Fibroblast of lung (primary cell): Measurements from ENCODE around the gene KMT2E. TPM values are rescaled to one million over a fixed set of nuclear protein-coding genes. Genes with fewer than 3 reads are reported as not detected.

ENCODE experiments used
- DNase-seq, 2 donors: peaks; one replicate each; pipeline versions ENCODE4 v3.0.0 to v3.0.0-alpha.2; 2010; ENCODE audit warnings: low read depth in 2 of 2
- H2AFZ ChIP-seq: 2 replicates; pipeline ENCODE4 v1.5.1; 2012; ENCODE audit warnings: low read length, control low read depth, inconsistent platforms
- H3K27ac ChIP-seq: 2 replicates; pipeline ENCODE4 v1.5.1; 2011; ENCODE audit warnings: low read length, control low read depth; ENCODE audit not compliant: insufficient read depth
- H3K27me3 ChIP-seq: 2 replicates; pipeline ENCODE4 v1.5.1; 2011; ENCODE audit warnings: mild to moderate bottlenecking, low read length; ENCODE audit not compliant: control insufficient read depth, insufficient read depth
- H3K36me3 ChIP-seq: 2 replicates; pipeline ENCODE4 v1.5.1; 2011; ENCODE audit warnings: low read length; ENCODE audit not compliant: control insufficient read depth, insufficient read depth
- H3K4me1 ChIP-seq: 2 replicates; pipeline ENCODE4 v1.5.1; 2011; ENCODE audit warnings: low read length; ENCODE audit not compliant: control insufficient read depth, insufficient read depth; ENCODE audit errors: extremely low read depth
- H3K4me2 ChIP-seq: 2 replicates; pipeline ENCODE4 v1.5.1; 2011; ENCODE audit warnings: low read length, control low read depth; ENCODE audit not compliant: insufficient read depth; ENCODE audit errors: extremely low read depth
- H3K4me3 ChIP-seq, 4 experiments: fragments of 200-600 bp in 1 of 4; sonication (generic) in 1 of 4; replicated peaks in 1 of 4; 2 replicates each; pipeline ENCODE4 v1.5.1; 2011 to 2016; ENCODE audit warnings: low read length in 4 of 4, low read depth in 3 of 4, mild to moderate bottlenecking in 3 of 4, control low read depth in 2 of 4, inconsistent platforms in 1 of 4, mixed read lengths in 1 of 4; ENCODE audit not compliant: insufficient read depth in 1 of 4; ENCODE audit errors: control extremely low read depth in 1 of 4
- H3K79me2 ChIP-seq: 2 replicates; pipeline ENCODE4 v1.5.1; 2012; ENCODE audit warnings: mild to moderate bottlenecking, low read length, inconsistent platforms; ENCODE audit not compliant: control insufficient read depth, insufficient read depth
- H3K9ac ChIP-seq: 2 replicates; pipeline ENCODE4 v1.5.1; 2011; ENCODE audit warnings: mild to moderate bottlenecking, low read length, control low read depth; ENCODE audit not compliant: insufficient read depth
- H3K9me3 ChIP-seq: 2 replicates; pipeline ENCODE4 v1.5.1; 2012; ENCODE audit warnings: low read depth, low read length; ENCODE audit not compliant: control insufficient read depth, insufficient read depth
- H4K20me1 ChIP-seq: 2 replicates; pipeline ENCODE4 v1.5.1; 2011; ENCODE audit warnings: low read length; ENCODE audit not compliant: control insufficient read depth, insufficient read depth; ENCODE audit errors: extremely low read depth
- CTCF ChIP-seq, 2 donors: IDR thresholded peaks in 1 of 2; conservative IDR thresholded peaks in 1 of 2; 1 replicate in 1 of 2; 2 replicates in 1 of 2; pipeline ENCODE4 v1.5.1; 2011 to 2012; ENCODE audit warnings: low read length in 2 of 2, control low read depth in 1 of 2, inconsistent platforms in 1 of 2, low read depth in 1 of 2, mild to moderate bottlenecking in 1 of 2
- EZH2 ChIP-seq: IDR thresholded peaks from 2 replicates; pipeline ENCODE4 v1.5.1; 2012; ENCODE audit warnings: low read length, control low read depth, mild to moderate bottlenecking; ENCODE audit errors: missing control alignments
- polyA plus RNA-seq, 2 donors: library from polyadenylated mRNA; depleted of rRNA in 1 of 2; stranded (reverse) in 1 of 2; unstranded in 1 of 2; fragments of >200 nt; gene quantifications; 2 replicates each; pipeline ENCODE4 v1.2.1, GENCODE V29; 2011 to 2012; ENCODE audit warnings: missing spikeins in 1 of 2
- total RNA-seq: library from RNA; depleted of rRNA; stranded (reverse); fragments of >200 nt; gene quantifications from 2 replicates; pipeline ENCODE4 v1.2.1, GENCODE V29; 2014

Gene KMT2E
- total and polyA plus RNA-seq, 2 donors (not counting 1 experiment from before 2014, with no cell fraction given), result 7.5 to 95.0 TPM

GRCh38 chr7:104976966-104977636 lies 36.9 kb upstream of the KMT2E start:
- H4K20me1 ChIP-seq, result peaks cover 1% of the 10 kb centered on the region
- peak overlapping the region; percentile 75 for H3K27ac ChIP-seq
- H2AFZ ChIP-seq, result no peak overlapping the region
- H3K9me3 ChIP-seq, result no peaks in the 10 kb centered on the region
- no peaks in the 10 kb centered on the region for H3K36me3 ChIP-seq
- TF ChIP-seq EZH2, result no peak
- no peak for TF ChIP-seq CTCF (conservative IDR thresholded peaks at IDR 0.05 in 1 of 2, IDR thresholded peaks at IDR 0.05 in 1 of 2; ENCODE audit: low read depth in 1 of 2, low read length in 2 of 2)
- no peak overlapping the region for H3K4me2 ChIP-seq
- H3K27me3 ChIP-seq, result no peaks in the 10 kb centered on the region
- H3K9ac ChIP-seq, result no peak overlapping the region
- no peak overlapping the region for H3K4me3 ChIP-seq
- DNase-seq, result no peak
- peaks cover 31% of the 10 kb centered on the region for H3K79me2 ChIP-seq
- peaks cover 43% of the 10 kb centered on the region for H3K4me1 ChIP-seq

GRCh38 chr7:104978460-104978859 lies 35.5 kb upstream of the KMT2E start:
- Histone ChIP-seq H3K4me2 (peak overlapping the region; percentile 41), H3K27me3 (no peaks in the 10 kb centered on the region), H3K27ac (peak overlapping the region; percentile 75), H2AFZ (no peak overlapping the region), H3K79me2 (peaks cover 45% of the 10 kb centered on the region), H3K9ac (no peak overlapping the region), H3K9me3 (no peaks in the 10 kb centered on the region), H3K4me1 (peaks cover 45% of the 10 kb centered on the region), H3K4me3 (no peak overlapping the region), H4K20me1 (peaks cover 1% of the 10 kb centered on the region), H3K36me3 (no peaks in the 10 kb centered on the region)
- DNase-seq, result peak in 1 of 2 donors; percentile 51
- TF ChIP-seq CTCF (conservative IDR thresholded peaks at IDR 0.05 in 1 of 2, IDR thresholded peaks at IDR 0.05 in 1 of 2; ENCODE audit: low read depth in 1 of 2, low read length in 2 of 2) (no peak), EZH2 (no peak)

GRCh38 chr7:104979167-104979841 lies 34.7 kb upstream of the KMT2E start:
- Histone ChIP-seq H3K27me3 (no peaks in the 10 kb centered on the region), H3K79me2 (peaks cover 47% of the 10 kb centered on the region), H3K4me3 (no peak overlapping the region), H3K4me2 (peak overlapping the region; percentile 41), H3K9ac (peak overlapping the region; percentile 32), H3K4me1 (peaks cover 42% of the 10 kb centered on the region), H3K9me3 (no peaks in the 10 kb centered on the region), H3K36me3 (no peaks in the 10 kb centered on the region), H4K20me1 (peaks cover 1% of the 10 kb centered on the region), H3K27ac (peak overlapping the region; percentile 75), H2AFZ (no peak overlapping the region)
- peak; percentile 63 to 83 for DNase-seq
- TF ChIP-seq CTCF (conservative IDR thresholded peaks at IDR 0.05 in 1 of 2, IDR thresholded peaks at IDR 0.05 in 1 of 2; ENCODE audit: low read depth in 1 of 2, low read length in 2 of 2), result no peak
- no peak for TF ChIP-seq EZH2
